Neural cell (in vitro differentiated cells): ENCODE data around the gene ZCCHC17.

Source experiments
- CTCF ChIP-seq: fragments of 450-650 bp; IDR thresholded peaks from 2 replicates; pipeline ENCODE4 v1.5.1; 2014; ENCODE audit warnings: antibody characterized with exemption, mild to moderate bottlenecking, moderate library complexity; ENCODE audit not compliant: poor library complexity, severe bottlenecking
- EP300 ChIP-seq: fragments of 450-650 bp; conservative IDR thresholded peaks from 2 replicates; pipeline ENCODE4 v1.6.1; 2014; ENCODE audit warnings: antibody characterized with exemption, mild to moderate bottlenecking, moderate library complexity; ENCODE audit not compliant: poor library complexity, severe bottlenecking
- EZH2 ChIP-seq: fragments of 200-600, 300-800 bp; shearing (Covaris generic), sonication (generic); IDR thresholded peaks from 2 replicates; pipeline ENCODE4 v1.6.1; 2014; ENCODE audit warnings: antibody characterized with exemption, low read length, borderline replicate concordance, mild to moderate bottlenecking; ENCODE audit not compliant: insufficient read depth, poor library complexity, severe bottlenecking
- POLR2AphosphoS5 ChIP-seq: IDR thresholded peaks from 2 replicates; pipeline ENCODE4 v1.6.1; 2012
- REST ChIP-seq: IDR thresholded peaks from 2 replicates; pipeline ENCODE4 v1.6.1; 2012; ENCODE audit warnings: borderline replicate concordance
- SMC3 ChIP-seq: fragments of 450-650 bp; conservative IDR thresholded peaks from 2 replicates; pipeline ENCODE4 v1.6.1; 2014; ENCODE audit warnings: antibody characterized with exemption, mild to moderate bottlenecking, moderate library complexity; ENCODE audit not compliant: poor library complexity
- TAF1 ChIP-seq: IDR thresholded peaks from 2 replicates; pipeline ENCODE4 v1.6.1; 2012; ENCODE audit warnings: low read depth

- TF ChIP-seq CTCF (no peak), EP300 (no peak), REST (no peak), POLR2AphosphoS5 (no peak), TAF1 (no peak), EZH2 (no peak), SMC3 (no peak)
Observed at GRCh38 chr1:31249854-31250253, 47.0 kb upstream of the ZCCHC17 start.
